Measurements from ENCODE around the gene PRSS23.

Gene PRSS23

DNA sequence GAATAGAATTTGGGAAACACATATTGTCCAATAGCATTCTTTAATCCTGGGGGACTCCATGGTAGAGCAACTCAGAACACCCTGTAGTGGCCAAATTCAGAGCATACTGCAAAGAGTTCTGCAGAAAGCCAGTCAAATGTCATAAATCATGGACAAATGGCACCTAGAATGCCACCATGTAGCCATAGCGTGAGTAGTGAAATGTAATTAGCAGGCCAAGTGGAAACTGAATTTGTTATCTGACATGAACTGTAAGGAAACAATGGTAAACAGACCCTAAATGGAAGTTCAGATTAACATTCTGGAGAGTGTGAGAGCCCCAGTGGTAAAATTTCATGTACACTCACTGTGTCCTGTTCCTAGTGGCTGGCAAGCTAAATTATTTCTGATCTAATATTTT lies 7.0 kb upstream of the PRSS23 start:
- Histone ChIP-seq H3K4me2 (ENCODE audit: insufficient read depth, low read length, poor library complexity, severe bottlenecking) (no peak overlapping the region), H3K36me3 (replicated peaks in 1 of 2; ENCODE audit: control insufficient read depth in 2 of 2, insufficient read depth in 2 of 2, low read length in 2 of 2) (no peaks in the 10 kb centered on the region), H2BK12ac (ENCODE audit: low read length) (no peak overlapping the region), H3K4ac (ENCODE audit: low read length) (no peak overlapping the region), H3K27ac (replicated peaks; ENCODE audit: low read length) (no peak overlapping the region), H4K8ac (ENCODE audit: low read depth, low read length) (no peak overlapping the region), H3K9ac (ENCODE audit: low read depth, low read length, poor library complexity) (no peak overlapping the region), H2AK5ac (ENCODE audit: low read depth, low read length) (no peak overlapping the region), H3K79me1 (ENCODE audit: low read depth, low read length) (no peaks in the 10 kb centered on the region), H2BK120ac (ENCODE audit: low read depth, low read length) (no peak overlapping the region), H3K4me3 (ENCODE audit: low read length in 2 of 2) (no peak overlapping the region), H3K14ac (ENCODE audit: low read length) (no peak overlapping the region), H2AFZ (ENCODE audit: low read length) (no peak overlapping the region), H3K18ac (ENCODE audit: low read length) (no peak overlapping the region), H2BK5ac (ENCODE audit: low read length) (no peak overlapping the region), H3K4me1 (ENCODE audit: control insufficient read depth in 2 of 2, insufficient read depth in 1 of 2, low read depth in 1 of 2, low read length in 2 of 2) (peaks cover 7 to 12% of the 10 kb centered on the region in 2 donors), H3K23ac (ENCODE audit: low read depth, low read length, poor library complexity) (no peak overlapping the region), H3K27me3 (ENCODE audit: control insufficient read depth in 3 of 3, insufficient read depth in 3 of 3, low read depth in 1 of 3, low read length in 3 of 3) (no peaks in the 10 kb centered on the region), H3K9me3 (replicated peaks in 1 of 2; ENCODE audit: control insufficient read depth in 2 of 2, insufficient read depth in 1 of 2, low read depth in 1 of 2, low read length in 2 of 2) (no peaks in the 10 kb centered on the region), H2BK15ac (ENCODE audit: low read length) (no peak overlapping the region), H4K91ac (ENCODE audit: low read depth, low read length, poor library complexity) (no peak overlapping the region)
- no CpG with 5 or more reads among the region's 1 CpG for WGBS, 2 donors (ENCODE audit: extremely low coverage in 2 of 2, insufficient read length in 2 of 2, insufficient replicate concordance in 1 of 2)
- DNase-seq (ENCODE audit: low spot score) = no peak

DNA sequence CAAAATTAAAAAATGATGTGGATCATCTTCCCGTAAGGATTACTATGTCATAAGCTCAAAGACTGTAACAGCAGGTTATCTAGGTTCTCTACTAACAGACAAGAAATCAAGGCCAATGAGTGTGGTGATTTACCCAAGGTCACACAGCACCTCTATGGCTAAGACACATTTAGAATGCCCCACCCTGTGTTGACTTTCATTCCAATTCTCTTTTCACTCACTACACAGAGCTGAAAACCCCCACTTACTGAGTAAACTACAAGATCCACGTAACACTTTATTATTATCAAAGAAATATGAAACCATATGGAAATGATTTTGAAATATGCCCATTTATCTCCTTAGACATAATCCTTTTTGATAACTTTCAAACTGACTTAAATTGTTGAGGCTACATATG lies 4.8 kb upstream of the PRSS23 start:
- no peak overlapping the region for H3K9ac ChIP-seq (ENCODE audit: low read depth, low read length, poor library complexity)
- no peaks in the 10 kb centered on the region for H3K79me1 ChIP-seq (ENCODE audit: low read depth, low read length)
- peaks cover 17 to 19% of the 10 kb centered on the region in 2 donors for H3K4me1 ChIP-seq (ENCODE audit: control insufficient read depth in 2 of 2, insufficient read depth in 1 of 2, low read depth in 1 of 2, low read length in 2 of 2)
- H3K36me3 ChIP-seq (replicated peaks in 1 of 2; ENCODE audit: control insufficient read depth in 2 of 2, insufficient read depth in 2 of 2, low read length in 2 of 2) = no peaks in the 10 kb centered on the region
- H2BK12ac ChIP-seq (ENCODE audit: low read length) = no peak overlapping the region
- H4K91ac ChIP-seq (ENCODE audit: low read depth, low read length, poor library complexity) = no peak overlapping the region
- no peaks in the 10 kb centered on the region for H3K9me3 ChIP-seq (replicated peaks in 1 of 2; ENCODE audit: control insufficient read depth in 2 of 2, insufficient read depth in 1 of 2, low read depth in 1 of 2, low read length in 2 of 2)
- peak overlapping the region; percentile 46 for H3K4ac ChIP-seq (ENCODE audit: low read length)
- no peak overlapping the region for H2AFZ ChIP-seq (ENCODE audit: low read length)
- DNase-seq (ENCODE audit: low spot score) = no peak
- H2BK5ac ChIP-seq (ENCODE audit: low read length) = no peak overlapping the region
- no peak overlapping the region for H2BK15ac ChIP-seq (ENCODE audit: low read length)
- no peak overlapping the region for H4K8ac ChIP-seq (ENCODE audit: low read depth, low read length)
- H2BK120ac ChIP-seq (ENCODE audit: low read depth, low read length) = no peak overlapping the region
- H3K23ac ChIP-seq (ENCODE audit: low read depth, low read length, poor library complexity) = no peak overlapping the region
- H3K4me2 ChIP-seq (ENCODE audit: insufficient read depth, low read length, poor library complexity, severe bottlenecking) = no peak overlapping the region
- no CpG with 5 or more reads among the region's 2 CpGs for WGBS, 2 donors (ENCODE audit: extremely low coverage in 2 of 2, insufficient read length in 2 of 2, insufficient replicate concordance in 1 of 2)
- no peak overlapping the region for H3K4me3 ChIP-seq (ENCODE audit: low read length in 2 of 2)
- H3K18ac ChIP-seq (ENCODE audit: low read length) = no peak overlapping the region
- no peak overlapping the region for H3K14ac ChIP-seq (ENCODE audit: low read length)
- no peaks in the 10 kb centered on the region for H3K27me3 ChIP-seq (ENCODE audit: control insufficient read depth in 3 of 3, insufficient read depth in 3 of 3, low read depth in 1 of 3, low read length in 3 of 3)
- no peak overlapping the region for H3K27ac ChIP-seq (replicated peaks; ENCODE audit: low read length)
- H2AK5ac ChIP-seq (ENCODE audit: low read depth, low read length) = no peak overlapping the region

DNA sequence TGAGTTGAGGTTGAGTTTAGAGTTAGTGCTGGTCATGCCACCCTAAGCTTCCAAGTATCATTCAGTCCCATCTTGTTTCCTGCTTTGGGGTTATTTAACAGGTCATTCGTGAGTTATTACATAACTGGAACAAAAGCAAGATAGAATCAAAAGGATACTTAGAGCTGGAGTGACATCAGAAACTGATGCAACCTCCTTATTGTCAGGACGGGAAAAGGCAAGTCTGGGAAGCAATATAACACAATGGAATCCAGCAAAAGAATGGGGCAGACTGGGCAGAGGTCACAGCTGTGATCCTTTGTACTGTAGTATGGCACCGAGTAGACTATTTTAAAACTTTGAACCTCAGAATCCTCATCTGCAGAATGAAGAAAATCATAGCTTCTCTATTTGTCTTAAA lies 4.4 kb upstream of the PRSS23 start:
- no peak overlapping the region for H3K23ac ChIP-seq (ENCODE audit: low read depth, low read length, poor library complexity)
- no peak overlapping the region for H3K18ac ChIP-seq (ENCODE audit: low read length)
- no peak overlapping the region for H2BK120ac ChIP-seq (ENCODE audit: low read depth, low read length)
- H2BK5ac ChIP-seq (ENCODE audit: low read length) = no peak overlapping the region
- H3K9ac ChIP-seq (ENCODE audit: low read depth, low read length, poor library complexity) = no peak overlapping the region
- peaks cover 17% of the 10 kb centered on the region in 2 donors for H3K4me1 ChIP-seq (ENCODE audit: control insufficient read depth in 2 of 2, insufficient read depth in 1 of 2, low read depth in 1 of 2, low read length in 2 of 2)
- H3K4me2 ChIP-seq (ENCODE audit: insufficient read depth, low read length, poor library complexity, severe bottlenecking) = no peak overlapping the region
- no peak overlapping the region for H3K14ac ChIP-seq (ENCODE audit: low read length)
- H3K9me3 ChIP-seq (replicated peaks in 1 of 2; ENCODE audit: control insufficient read depth in 2 of 2, insufficient read depth in 1 of 2, low read depth in 1 of 2, low read length in 2 of 2) = no peaks in the 10 kb centered on the region
- no peak overlapping the region for H4K91ac ChIP-seq (ENCODE audit: low read depth, low read length, poor library complexity)
- H3K4ac ChIP-seq (ENCODE audit: low read length) = no peak overlapping the region
- no peaks in the 10 kb centered on the region for H3K79me1 ChIP-seq (ENCODE audit: low read depth, low read length)
- H3K4me3 ChIP-seq (ENCODE audit: low read length in 2 of 2) = no peak overlapping the region
- WGBS, 2 donors (ENCODE audit: extremely low coverage in 2 of 2, insufficient read length in 2 of 2, insufficient replicate concordance in 1 of 2) = no CpG with 5 or more reads among the region's 3 CpGs
- no peak overlapping the region for H2AK5ac ChIP-seq (ENCODE audit: low read depth, low read length)
- H2AFZ ChIP-seq (ENCODE audit: low read length) = no peak overlapping the region
- H3K27ac ChIP-seq (replicated peaks; ENCODE audit: low read length) = no peak overlapping the region
- no peak for DNase-seq (ENCODE audit: low spot score)
- H3K27me3 ChIP-seq (ENCODE audit: control insufficient read depth in 3 of 3, insufficient read depth in 3 of 3, low read depth in 1 of 3, low read length in 3 of 3) = no peaks in the 10 kb centered on the region
- H2BK12ac ChIP-seq (ENCODE audit: low read length) = no peak overlapping the region
- H4K8ac ChIP-seq (ENCODE audit: low read depth, low read length) = no peak overlapping the region
- H3K36me3 ChIP-seq (replicated peaks in 1 of 2; ENCODE audit: control insufficient read depth in 2 of 2, insufficient read depth in 2 of 2, low read length in 2 of 2) = no peaks in the 10 kb centered on the region
- no peak overlapping the region for H2BK15ac ChIP-seq (ENCODE audit: low read length)

DNA sequence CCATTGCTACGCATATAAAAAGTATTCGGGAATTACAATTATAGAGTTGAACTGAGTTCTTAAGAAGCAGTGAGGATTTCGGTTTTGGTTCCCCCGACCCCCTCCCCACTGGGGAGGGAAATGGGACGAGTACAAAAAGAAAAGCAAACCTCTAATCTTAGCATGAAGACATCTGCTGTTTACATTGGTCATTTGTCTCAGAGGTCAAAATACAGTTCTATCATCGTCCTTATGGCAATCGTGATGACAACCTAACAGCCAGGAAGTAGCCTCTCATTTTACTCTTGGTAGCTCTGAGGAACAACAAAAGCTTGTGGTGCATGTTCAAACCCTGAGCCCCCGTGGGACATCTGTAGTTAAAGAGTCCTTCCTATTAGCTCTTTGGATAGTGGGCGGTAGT lies 3.2 kb upstream of the PRSS23 start:
- Histone ChIP-seq H2BK15ac (ENCODE audit: low read length) (peak overlapping the region; percentile 91), H3K14ac (ENCODE audit: low read length) (no peak overlapping the region), H2BK12ac (ENCODE audit: low read length) (no peak overlapping the region), H3K79me1 (ENCODE audit: low read depth, low read length) (no peaks in the 10 kb centered on the region), H4K91ac (ENCODE audit: low read depth, low read length, poor library complexity) (no peak overlapping the region), H4K8ac (ENCODE audit: low read depth, low read length) (no peak overlapping the region), H2BK120ac (ENCODE audit: low read depth, low read length) (no peak overlapping the region), H3K27ac (replicated peaks; ENCODE audit: low read length) (no peak overlapping the region), H3K36me3 (replicated peaks in 1 of 2; ENCODE audit: control insufficient read depth in 2 of 2, insufficient read depth in 2 of 2, low read length in 2 of 2) (peaks cover 0 to 10% of the 10 kb centered on the region in 2 donors), H3K23ac (ENCODE audit: low read depth, low read length, poor library complexity) (no peak overlapping the region), H3K4me1 (ENCODE audit: control insufficient read depth in 2 of 2, insufficient read depth in 1 of 2, low read depth in 1 of 2, low read length in 2 of 2) (peaks cover 12 to 15% of the 10 kb centered on the region in 2 donors), H3K18ac (ENCODE audit: low read length) (peak overlapping the region; percentile 52), H2AK5ac (ENCODE audit: low read depth, low read length) (peak overlapping the region; percentile 31), H3K4me3 (ENCODE audit: low read length in 2 of 2) (no peak overlapping the region), H2AFZ (ENCODE audit: low read length) (no peak overlapping the region), H3K27me3 (ENCODE audit: control insufficient read depth in 3 of 3, insufficient read depth in 3 of 3, low read depth in 1 of 3, low read length in 3 of 3) (no peaks in the 10 kb centered on the region), H3K9ac (ENCODE audit: low read depth, low read length, poor library complexity) (no peak overlapping the region), H3K4ac (ENCODE audit: low read length) (no peak overlapping the region), H3K4me2 (ENCODE audit: insufficient read depth, low read length, poor library complexity, severe bottlenecking) (no peak overlapping the region), H3K9me3 (replicated peaks in 1 of 2; ENCODE audit: control insufficient read depth in 2 of 2, insufficient read depth in 1 of 2, low read depth in 1 of 2, low read length in 2 of 2) (no peaks in the 10 kb centered on the region), H2BK5ac (ENCODE audit: low read length) (no peak overlapping the region)
- WGBS, 2 donors (ENCODE audit: extremely low coverage in 2 of 2, insufficient read length in 2 of 2, insufficient replicate concordance in 1 of 2) = no CpG with 5 or more reads among the region's 9 CpGs
- DNase-seq (ENCODE audit: low spot score) = no peak
